Measurements from ENCODE around the gene SLC7A6. TPM values are rescaled to one million over a fixed set of nuclear protein-coding genes. Genes with fewer than 3 reads are reported as not detected.
A peak's percentile ranks its signal among the peaks of the same experiment; 100 is the strongest.

The SLC7A6 gene
- total and polyA plus RNA-seq, 2 of the 8 experiments (the other 6 are each of a cell fraction or from before 2014, with no cell fraction given): 28.0 to 37.8 TPM

DNA sequence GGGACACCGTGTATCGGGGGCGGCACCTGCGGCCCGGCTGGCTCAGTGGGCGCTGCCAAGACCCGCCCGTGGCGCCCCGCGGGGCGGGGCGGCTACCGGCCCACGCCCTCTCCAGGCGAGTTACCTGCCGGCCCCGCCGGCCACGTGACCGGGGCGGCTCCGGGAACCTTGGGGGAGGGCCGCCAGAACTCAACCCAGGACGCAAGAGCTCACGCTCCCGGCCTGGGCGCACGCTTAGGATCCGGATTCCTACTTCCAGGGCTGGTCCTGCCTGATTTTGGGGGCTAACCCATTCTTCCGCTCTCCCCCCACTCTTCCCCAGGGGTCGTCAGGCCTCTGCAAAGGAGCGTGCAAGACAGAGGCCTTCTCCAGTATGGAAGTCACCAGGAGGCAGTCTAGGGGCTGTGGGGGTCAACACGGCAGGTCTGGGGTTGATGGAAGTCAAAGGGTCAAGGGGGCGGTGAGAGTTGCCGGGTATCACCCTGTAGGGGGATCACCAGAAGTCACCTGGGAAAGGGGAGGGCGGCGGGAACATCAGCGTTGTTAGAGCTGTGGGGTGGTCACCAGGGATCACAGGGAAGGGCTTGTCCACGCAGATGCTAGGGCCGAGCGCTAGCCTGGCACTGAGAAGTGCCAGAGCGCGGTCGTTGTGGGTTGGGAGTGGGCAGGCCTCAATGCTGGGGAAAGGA is 28.0 kb upstream of the SLC7A6 start (continued):
- no peak for TF ChIP-seq GABPA (IDR thresholded peaks at IDR 0.05; ENCODE audit: borderline replicate concordance, insufficient read depth, low read length)
- no peak for TF ChIP-seq TAF7 (optimal IDR thresholded peaks at IDR 0.05; ENCODE audit: borderline replicate concordance, low read depth, low read length)
- no peak for TF ChIP-seq ASH2L (IDR thresholded peaks at IDR 0.05; ENCODE audit: low read length)
- TF ChIP-seq, protein P1, sequence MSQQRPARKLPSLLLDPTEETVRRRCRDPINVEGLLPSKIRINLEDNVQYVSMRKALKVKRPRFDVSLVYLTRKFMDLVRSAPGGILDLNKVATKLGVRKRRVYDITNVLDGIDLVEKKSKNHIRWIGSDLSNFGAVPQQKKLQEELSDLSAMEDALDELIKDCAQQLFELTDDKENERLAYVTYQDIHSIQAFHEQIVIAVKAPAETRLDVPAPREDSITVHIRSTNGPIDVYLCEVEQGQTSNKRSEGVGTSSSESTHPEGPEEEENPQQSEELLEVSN (IDR thresholded peaks at IDR 0.05): no peak
- no peak for TF ChIP-seq EGR1 (IDR thresholded peaks at IDR 0.05; ENCODE audit: borderline replicate concordance, low read depth, low read length)
- peak; percentile 68; the same call in 1 of the 2 replicates for TF ChIP-seq TAF1 (IDR thresholded peaks at IDR 0.05; ENCODE audit: low read depth, low read length)
- no peak for TF ChIP-seq NANOG (IDR thresholded peaks at IDR 0.05; ENCODE audit: insufficient read depth, low read depth, low read length, poor library complexity, severe bottlenecking)
- TF ChIP-seq POLR2A (IDR thresholded peaks at IDR 0.05; ENCODE audit: control extremely low read depth in 1 of 2, low read depth in 2 of 2, low read length in 2 of 2): peak; percentile 27 to 67; a peak in 2 of 3 replicates
- peak; percentile 20; the same call in 1 of the 2 replicates for TF ChIP-seq TBP (IDR thresholded peaks at IDR 0.05; ENCODE audit: low read depth, low read length)
- TF ChIP-seq, protein P2, sequence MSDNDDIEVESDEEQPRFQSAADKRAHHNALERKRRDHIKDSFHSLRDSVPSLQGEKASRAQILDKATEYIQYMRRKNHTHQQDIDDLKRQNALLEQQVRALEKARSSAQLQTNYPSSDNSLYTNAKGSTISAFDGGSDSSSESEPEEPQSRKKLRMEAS (IDR thresholded peaks at IDR 0.05): peak; percentile 71; the same call in 1 of the 2 replicates
- TF ChIP-seq SP1 (IDR thresholded peaks at IDR 0.05; ENCODE audit: low read depth, low read length): no peak
- TF ChIP-seq, protein P3, sequence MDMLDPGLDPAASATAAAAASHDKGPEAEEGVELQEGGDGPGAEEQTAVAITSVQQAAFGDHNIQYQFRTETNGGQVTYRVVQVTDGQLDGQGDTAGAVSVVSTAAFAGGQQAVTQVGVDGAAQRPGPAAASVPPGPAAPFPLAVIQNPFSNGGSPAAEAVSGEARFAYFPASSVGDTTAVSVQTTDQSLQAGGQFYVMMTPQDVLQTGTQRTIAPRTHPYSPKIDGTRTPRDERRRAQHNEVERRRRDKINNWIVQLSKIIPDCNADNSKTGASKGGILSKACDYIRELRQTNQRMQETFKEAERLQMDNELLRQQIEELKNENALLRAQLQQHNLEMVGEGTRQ (IDR thresholded peaks at IDR 0.05; ENCODE audit: low read length): peak; percentile 85
